HG02763 (cell line): ENCODE measurements around the gene OTUD1.
A peak's percentile ranks its signal among the peaks of the same experiment; 100 is the strongest.

Experiments used
- ATAC-seq: cut with Tn5 transposase; IDR thresholded peaks from one replicate; pipeline ENCODE4 v1.9.1; 2021; ENCODE audit warnings: mild to moderate bottlenecking, moderate library complexity; ENCODE audit not compliant: unreplicated experiment

The OTUD1 gene

GRCh38 chr10:23421397-23421796, 17.5 kb upstream of the OTUD1 start:
- no peak for ATAC-seq

DNA sequence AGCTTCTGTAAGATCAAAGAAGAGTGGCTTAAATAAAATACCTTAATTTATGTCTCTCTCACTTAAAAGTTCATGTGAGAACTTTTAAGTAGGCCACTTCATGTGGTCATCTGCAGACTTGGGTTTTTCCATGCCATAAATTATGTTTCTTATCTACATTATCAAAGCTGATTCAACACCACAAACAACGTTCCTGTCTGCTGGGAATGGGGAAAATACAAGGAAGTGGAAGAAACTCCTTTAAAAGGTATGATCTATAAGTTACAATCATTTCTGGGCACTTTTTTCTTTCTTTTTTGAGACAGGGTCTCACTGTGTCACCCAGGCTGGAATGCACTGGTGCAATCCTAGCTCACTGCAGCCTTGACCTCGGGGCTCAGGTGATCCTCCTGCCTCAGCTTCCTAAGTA, 16.9 kb upstream of the OTUD1 start:
- ATAC-seq, result no peak

- no peak for ATAC-seq
These were observed 6.7 kb upstream of the OTUD1 start for GRCh38 chr10:23432166-23432565.

- ATAC-seq, result no peak
These were observed 6.2 kb upstream of the OTUD1 start for GRCh38 chr10:23432639-23433038.

DNA sequence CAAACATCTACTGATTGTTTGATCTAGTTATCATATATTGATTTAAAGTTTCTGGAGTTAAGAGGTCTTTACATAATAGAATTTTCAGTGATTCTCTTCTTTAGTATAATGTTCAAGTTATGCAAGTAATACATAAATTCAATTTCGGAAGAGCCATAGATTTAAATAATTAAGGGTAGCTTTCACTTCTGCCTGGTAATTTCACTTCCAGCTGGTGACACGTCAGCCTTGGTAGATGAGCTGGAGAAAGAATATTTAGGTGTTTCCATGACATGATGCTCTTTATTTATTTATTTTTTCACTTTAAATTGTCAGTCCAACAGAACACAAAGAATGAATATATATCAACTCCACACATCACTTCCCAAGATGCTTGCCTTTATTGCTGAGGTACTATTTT, 5.2 kb upstream of the OTUD1 start:
- ATAC-seq, result no peak

GRCh38 chr10:23435378-23435777, 3.5 kb upstream of the OTUD1 start:
- ATAC-seq, result no peak

DNA sequence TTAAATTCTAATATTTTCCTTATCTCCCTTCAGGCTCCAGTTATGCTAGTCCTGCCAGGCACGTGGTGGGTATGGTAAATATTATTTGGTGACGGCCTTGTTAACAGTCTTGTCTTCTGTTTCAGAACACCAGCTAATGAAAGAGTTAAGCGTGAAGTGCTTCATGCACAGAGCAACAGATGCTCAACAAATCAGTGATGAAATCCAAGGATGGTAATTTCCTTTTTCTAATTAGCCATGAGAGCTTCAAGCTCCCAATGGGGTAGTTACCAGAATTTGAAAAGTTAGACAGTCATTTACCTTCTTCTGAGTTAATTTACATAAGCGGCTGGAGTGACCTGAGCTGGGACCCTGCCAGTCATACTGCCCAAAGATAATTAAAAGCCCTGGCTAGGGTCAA, 1.9 kb upstream of the OTUD1 start:
- no peak for ATAC-seq

- ATAC-seq, result no peak
These were observed 820 bp upstream of the OTUD1 start for GRCh38 chr10:23437963-23438546.

- ATAC-seq, result peak; percentile 5
These were observed 631 bp downstream of the OTUD1 start for GRCh38 chr10:23439452-23439960.

DNA sequence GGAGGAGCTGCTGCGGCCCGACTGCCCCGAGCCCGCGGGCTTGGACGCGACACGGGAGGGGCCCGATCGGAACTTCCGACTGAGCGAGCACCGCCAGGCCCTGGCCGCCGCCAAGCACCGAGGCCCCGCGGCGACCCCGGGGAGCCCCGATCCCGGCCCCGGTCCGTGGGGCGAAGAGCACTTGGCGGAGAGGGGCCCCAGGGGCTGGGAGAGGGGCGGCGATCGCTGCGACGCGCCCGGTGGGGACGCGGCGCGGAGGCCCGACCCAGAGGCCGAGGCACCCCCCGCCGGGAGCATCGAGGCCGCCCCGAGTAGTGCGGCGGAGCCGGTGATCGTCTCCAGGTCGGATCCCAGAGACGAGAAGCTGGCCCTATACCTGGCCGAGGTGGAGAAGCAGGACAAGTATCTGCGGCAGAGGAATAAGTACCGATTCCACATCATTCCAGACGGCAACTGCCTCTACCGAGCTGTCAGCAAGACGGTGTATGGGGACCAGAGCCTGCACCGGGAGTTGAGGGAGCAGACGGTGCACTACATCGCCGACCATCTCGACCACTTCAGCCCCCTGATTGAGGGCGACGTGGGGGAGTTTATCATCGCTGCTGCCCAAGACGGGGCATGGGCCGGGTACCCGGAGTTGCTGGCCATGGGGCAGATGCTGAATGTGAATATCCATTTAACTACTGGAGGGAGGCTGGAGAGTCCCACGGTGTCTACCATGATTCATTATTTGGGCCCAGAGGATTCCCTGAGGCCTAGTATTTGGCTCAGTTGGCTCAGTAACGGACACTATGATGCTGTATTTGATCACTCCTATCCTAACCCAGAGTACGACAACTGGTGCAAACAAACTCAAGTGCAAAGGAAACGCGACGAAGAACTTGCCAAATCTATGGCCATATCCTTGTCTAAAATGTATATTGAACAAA, 1.4 kb downstream of the OTUD1 start:
- peak; percentile 11 for ATAC-seq

- no peak for ATAC-seq
These were observed 2.4 kb downstream of the OTUD1 start for GRCh38 chr10:23441251-23441650.

DNA sequence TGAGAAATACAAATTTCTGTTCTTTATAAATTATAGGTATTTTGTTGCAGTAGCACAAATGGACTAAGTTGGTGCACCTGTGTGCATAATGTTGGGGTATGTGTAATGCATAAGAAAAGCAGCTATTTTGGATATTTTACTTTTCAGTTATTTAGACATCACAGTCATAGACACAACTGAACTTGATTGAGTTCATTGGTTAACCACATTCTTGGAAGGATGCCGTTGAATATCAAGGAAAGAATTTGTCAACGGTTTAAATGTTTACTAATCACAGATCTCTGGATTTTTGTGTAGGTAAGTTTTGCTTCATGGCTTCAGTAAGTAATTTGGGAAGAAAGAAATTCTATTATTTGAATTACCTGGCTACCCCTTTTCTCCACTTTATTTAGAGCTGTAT, 4.1 kb downstream of the OTUD1 start:
- no peak for ATAC-seq

GRCh38 chr10:23445591-23445990, 6.7 kb downstream of the OTUD1 start:
- ATAC-seq, result no peak

GRCh38 chr10:23448323-23448722, 9.4 kb downstream of the OTUD1 start:
- no peak for ATAC-seq

GRCh38 chr10:23448802-23449570, 10.1 kb downstream of the OTUD1 start:
- ATAC-seq, result peak; percentile 92

GRCh38 chr10:23452033-23452655, 13.3 kb downstream of the OTUD1 start:
- ATAC-seq, result no peak

DNA sequence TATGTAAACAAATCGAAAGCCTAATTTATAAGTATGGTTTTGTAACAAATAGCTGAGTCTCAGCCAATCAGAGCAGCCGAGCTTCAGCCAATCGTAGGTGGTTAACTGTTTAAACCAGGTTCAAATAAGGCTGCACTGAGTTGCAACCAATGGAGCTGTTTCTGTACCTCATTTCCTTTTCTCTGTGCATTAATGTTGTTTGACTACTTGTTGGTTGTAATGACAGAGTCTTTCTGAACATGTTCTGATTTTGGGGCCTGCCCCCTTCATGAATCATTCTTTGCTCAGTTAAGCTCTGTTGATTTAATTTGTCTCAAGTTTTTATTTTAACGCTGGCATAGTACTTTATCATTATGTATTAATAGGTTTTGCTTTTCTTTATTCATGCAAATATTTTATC, 14.6 kb downstream of the OTUD1 start:
- no peak for ATAC-seq

DNA sequence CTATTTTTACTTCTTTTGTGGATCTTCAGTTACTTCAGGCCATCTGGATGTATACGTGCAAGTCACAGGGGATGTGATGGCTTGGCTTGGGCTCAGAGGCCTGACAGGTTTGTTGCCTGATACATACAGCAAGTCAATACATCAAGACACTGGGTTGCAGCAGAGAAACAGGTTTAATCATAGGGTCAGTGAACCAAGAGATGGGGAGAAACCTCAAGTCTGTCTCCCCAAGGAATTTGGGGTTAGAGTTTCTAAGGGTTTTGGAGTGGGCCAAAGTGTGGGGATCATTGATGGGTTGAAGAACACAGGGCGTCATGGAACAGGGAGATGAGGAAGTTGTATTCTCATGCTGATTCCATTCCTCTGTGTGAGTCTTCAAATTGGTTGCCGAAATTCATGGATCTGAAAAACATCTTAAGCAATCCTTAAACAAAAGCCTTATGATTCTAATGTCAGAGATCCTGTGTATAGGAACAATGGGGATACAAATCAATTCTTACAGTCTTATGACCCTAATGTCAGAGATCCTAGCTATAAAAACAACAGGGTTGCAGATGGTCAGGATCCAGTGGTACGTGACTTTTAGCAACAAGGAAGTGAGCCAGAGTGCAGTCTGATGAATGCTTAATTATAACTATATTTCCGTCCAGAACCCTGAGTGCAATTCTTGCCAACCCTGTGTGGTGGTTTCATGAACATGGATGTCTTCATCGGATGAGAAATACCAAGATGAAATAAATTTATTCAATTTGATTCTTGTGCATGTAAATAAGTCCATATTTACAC, 18.9 kb downstream of the OTUD1 start:
- no peak for ATAC-seq

- ATAC-seq, result no peak
These were observed 20.5 kb downstream of the OTUD1 start for GRCh38 chr10:23459308-23459939.

DNA sequence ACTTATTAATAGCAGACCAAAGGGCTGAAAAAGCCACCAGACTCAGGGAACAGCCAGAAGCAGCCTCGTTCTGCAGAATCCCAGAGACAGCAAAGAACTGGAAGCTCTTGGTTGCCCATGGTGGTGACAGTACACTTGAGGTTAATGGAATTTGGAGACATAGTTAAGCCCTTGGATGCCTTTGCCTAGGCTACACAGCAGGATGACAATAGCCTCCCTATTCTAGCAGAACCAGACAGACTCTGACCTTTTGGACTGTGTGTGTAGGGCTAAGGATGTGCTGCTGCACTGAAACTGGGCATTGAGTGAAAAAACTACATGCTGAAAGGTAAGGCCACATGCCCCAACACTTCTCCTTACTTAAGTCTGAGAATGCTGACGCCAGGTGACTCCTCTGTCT, 22.7 kb downstream of the OTUD1 start:
- ATAC-seq, result no peak
